Limb (tissue), 2 donors: Measurements from ENCODE around the gene PFAS.

Source experiments
- DNase-seq, 2 donors: peaks; one replicate each; pipeline ENCODE4 v3.0.0-alpha.2; 2016; ENCODE audit errors: extremely low spot score in 2 of 2

The PFAS gene

DNA sequence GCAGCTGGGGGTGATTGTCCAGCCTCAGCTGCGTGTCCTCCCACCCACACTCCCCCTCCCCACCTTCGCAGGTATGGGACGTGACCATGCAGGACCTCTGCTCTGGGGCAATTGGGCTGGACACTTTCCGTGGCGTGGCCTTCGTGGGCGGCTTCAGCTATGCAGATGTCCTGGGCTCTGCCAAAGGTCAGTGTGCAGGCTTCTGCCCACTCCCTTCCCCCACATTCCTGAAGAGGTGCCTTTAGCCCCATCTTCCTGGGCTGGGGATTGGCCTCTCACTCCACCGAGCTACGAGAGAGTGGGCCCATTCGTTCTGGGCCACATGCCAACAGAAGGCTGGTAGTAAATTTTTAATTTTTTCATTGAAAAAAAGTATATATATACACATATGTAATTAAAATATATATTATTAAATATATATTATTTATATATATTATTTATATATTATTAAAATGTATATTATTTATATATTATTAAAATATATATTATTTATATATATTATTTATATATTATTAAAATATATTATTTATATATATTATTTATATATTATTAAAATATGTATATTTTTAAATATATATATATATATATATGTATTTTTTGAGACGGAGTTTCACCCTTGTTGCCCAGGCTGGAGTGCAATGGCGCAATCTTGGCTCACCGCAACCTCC lies 18.5 kb downstream of the PFAS start:
- DNase-seq, result no peak

DNA sequence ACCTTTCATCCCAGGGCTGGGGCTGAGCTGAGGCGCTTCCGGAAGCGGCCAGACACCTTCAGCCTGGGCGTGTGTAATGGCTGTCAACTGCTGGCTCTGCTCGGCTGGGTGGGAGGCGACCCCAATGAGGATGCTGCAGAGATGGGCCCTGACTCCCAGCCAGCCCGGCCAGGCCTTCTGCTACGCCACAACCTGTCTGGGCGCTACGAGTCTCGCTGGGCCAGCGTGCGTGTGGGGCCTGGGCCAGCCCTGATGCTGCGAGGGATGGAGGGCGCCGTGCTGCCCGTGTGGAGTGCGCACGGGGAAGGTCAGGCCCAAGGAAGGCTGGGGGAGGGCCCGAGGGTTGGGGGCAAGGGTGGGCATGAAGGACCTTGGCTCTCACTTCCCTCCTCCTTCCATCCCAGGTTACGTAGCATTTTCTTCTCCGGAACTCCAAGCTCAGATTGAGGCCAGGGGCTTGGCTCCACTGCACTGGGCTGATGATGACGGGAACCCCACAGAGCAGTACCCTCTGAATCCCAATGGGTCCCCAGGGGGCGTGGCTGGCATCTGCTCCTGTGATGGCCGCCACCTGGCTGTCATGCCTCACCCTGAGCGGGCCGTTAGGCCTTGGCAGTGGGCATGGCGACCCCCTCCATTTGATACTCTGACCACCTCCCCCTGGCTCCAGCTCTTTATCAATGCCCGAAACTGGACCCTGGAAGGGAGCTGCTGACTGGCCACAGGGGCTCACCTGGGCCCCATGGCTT lies 19.6 kb downstream of the PFAS start:
- no peak for DNase-seq

DNA sequence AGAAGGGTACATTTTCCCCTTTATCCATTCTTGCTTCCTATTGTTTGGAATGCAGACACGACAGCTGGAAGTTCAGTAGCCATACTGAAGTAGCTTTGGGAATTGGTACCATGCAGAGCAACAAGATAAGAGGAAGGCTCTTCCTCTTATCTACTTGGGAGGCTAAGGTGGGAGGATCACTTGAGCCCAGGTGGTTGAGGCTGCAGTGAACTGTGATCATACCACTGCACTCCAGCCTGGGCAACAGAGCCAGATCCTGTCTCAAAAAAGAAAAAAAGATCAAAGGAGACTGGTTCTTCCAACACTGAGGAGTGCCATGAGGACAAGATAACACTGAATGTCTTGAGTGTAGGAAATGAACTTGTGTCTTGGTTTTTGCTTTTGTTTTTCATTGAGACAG lies 23.3 kb downstream of the PFAS start:
- DNase-seq, result no peak

DNA sequence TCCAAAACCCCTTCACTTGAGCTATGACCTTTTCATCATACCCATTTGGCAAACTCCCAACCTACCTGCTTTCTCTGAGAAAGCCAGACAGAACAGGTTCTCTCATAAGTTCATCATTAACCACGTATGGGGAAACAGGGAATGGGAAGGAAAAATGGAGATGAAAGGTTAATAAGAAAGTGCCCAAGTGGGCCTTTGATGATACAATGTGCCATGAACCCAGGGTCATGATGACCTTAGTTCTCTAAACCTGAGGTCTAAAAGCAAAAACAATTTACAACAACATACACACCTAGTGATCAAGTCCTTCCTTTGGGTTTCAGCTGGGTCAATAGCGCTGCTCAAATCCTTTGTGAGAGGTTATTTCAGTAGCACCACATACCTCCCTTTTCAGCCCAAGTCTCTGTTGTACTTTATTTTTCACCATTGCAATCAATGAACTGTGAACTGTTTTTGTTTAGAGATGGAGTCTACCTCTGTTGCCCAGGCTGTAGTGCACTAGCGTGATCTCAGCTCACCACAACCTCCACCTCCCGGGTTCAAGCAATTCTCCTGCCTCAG lies 24.9 kb downstream of the PFAS start:
- DNase-seq, result no peak

DNA sequence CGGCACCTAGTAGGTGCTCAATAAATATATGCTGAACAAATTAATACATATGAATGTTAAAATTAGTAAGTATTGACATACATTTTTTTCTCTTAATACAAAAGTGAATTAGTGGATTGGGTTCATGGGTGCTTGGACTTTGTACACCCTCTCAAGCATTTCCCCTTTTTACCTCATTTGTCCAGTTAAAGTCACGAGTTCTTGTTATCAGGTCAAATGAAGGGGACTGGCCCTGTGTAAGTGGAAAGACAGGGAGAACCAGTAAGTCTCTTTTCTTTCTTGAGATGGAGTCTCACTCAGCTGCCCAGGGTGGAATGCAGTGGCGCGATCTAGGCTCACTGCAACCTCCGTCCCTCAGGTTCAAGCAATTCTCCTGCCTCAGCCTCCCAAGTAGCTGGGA lies 25.7 kb downstream of the PFAS start:
- DNase-seq, result no peak

DNA sequence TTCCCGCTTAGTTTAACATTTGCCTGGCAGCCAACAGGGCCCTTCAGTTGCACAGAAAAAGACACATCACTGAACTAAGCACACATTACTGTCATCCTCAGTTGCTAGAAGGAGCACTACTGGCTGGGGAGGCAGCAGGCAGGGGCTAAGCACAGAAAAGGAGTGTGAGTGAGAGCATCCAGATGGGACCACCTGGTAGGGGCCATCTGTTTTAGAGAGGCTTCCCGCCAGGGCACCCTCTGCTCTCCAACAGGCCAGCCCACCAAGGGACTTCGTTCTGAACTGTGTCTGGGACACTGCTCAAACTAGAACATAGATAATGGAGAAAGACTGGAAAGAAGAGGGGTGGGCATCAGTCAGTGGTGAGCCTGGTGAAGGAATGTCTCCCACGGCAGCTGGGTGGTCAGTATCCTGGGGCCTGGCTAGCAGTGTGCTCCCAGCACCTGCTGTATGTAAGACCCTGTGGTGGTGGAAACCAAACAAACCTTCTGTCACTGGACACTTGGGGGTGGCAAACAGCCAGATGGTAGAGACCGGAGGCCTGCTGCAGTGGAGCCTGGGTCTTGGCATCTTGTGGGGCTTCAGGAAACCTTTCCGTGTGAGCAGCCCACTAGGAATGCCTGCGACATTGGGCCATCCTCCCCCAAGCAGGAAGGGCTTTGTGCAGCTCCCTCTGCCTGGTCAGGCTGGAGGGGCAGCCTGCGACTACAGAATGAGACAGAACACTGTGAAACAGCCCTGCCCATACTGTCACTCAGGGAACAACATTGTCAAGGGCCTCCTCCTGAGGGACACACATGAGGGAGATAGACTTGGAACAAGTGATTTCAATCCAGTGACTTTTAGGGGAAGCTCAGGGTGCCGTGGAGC lies 26.6 kb downstream of the PFAS start:
- DNase-seq, result peak in 1 of 2 donors; percentile 3

DNA sequence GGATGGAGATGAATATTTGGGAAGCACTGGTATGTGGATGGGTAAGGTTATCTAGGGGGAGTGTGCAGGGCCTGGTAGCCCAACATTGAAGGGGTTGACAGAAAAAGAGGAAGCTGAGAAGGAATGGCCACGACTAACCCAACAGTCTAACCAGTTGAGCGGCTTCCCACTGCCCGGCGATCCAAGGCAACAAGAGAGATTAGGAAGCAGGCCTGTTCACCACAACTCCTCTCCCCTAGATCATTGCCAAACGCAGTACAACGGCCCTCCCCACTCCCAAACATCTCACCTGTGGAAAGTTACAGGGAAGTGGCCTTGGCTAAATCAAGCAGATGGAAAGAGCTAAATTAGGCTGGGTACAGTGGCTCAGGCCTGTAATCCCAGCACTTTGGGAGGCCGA lies 28.2 kb downstream of the PFAS start:
- no peak for DNase-seq

DNA sequence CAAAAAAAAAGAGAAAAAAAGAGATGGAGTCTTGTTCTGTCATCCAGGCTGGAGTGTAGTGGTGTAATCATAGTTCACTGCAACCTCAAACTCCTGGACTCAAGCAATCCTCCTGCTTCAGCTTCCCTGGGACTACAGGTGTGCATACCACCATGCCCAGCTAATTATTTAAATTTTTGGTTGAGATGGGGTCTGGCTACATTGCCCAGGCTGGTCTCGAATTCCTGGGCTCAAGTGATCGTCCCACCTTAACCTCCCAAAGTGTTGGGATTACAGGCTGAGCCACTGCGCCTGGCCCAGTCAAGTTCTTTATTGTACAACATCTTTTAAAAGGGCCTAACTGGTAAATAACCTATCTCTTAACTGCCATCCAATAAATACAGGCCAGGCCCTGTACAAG lies 33.3 kb downstream of the PFAS start:
- DNase-seq, result no peak

DNA sequence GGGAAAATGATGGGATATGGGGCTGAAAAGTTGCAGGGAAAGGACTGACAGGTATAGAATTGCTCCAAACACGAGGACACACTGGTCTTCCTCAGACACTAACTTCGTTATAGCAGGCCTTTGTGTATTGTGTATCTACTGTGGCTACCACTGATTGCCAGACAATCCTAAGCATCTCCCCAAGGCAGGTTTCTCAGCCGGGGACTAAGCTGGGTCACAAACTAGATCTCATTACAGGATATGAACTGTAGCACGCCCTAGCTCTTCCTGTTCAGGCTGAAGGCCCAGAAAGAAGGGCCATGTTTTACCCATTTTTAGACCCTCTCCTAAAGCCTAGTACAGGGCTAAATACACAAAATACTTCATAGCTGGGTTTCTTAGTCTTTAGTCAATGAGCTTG lies 34.3 kb downstream of the PFAS start:
- no peak for DNase-seq

DNA sequence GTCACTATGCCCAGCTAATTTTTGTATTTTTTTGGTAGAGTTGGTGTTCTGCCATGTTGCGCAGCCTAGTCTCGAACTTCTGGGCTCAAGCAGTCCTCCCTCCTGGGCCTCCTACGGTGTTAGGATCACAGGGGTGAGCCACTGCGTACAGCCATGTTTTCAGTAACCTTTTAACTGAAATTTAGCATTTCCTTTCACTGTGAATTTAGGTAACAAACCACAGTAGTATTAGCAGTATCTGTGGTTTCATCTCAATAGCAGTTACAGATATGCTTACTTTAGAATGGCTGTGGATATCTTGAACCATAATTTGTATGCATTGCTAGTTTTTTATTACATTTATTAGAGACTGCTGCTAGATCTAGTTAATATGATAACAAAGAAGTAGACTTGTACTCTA lies 35.0 kb downstream of the PFAS start:
- DNase-seq, result no peak

DNA sequence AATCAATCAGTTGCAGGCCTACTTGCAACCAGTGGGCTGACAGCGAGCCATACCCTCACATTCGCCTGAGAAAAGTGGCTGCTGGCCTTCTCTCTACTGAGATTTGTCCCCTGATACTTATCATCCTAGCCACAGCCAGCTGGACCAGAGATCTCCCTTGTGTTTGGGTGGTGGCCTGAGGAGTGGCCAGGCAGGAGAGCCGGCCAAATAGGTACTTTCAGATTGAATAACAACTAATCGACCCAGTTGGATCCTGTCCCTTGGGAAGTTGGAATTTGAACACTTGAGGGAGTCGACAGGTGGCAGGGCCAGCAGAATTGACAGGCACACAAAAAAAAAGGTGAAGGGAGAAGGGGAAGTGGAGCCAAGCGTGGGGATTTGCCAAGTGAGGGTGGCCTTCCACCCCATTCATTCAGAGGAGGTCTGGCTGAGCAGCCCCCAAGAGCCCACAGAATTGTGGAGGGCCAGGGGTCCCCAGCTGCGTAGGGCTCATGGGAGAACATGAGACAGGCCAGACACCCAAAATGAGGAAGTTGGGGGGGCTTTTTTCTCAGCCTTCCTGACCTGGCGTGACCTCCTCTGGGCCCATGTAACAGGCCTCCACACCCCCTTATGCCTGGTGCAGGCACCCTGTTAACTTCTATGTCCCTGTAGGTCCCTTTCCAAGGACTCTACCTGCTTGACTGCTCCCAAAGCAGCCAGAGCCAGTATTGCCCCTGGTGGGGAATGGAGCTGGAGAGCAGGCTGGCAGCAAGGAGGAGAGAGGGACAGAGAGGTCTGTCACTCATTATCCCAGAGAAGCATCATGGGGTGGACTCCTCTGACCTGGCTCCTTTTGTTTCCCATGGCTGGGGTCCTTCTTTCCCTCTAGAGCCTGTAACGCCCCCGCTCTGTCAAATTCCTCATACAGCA lies 36.4 kb downstream of the PFAS start:
- no peak for DNase-seq

DNA sequence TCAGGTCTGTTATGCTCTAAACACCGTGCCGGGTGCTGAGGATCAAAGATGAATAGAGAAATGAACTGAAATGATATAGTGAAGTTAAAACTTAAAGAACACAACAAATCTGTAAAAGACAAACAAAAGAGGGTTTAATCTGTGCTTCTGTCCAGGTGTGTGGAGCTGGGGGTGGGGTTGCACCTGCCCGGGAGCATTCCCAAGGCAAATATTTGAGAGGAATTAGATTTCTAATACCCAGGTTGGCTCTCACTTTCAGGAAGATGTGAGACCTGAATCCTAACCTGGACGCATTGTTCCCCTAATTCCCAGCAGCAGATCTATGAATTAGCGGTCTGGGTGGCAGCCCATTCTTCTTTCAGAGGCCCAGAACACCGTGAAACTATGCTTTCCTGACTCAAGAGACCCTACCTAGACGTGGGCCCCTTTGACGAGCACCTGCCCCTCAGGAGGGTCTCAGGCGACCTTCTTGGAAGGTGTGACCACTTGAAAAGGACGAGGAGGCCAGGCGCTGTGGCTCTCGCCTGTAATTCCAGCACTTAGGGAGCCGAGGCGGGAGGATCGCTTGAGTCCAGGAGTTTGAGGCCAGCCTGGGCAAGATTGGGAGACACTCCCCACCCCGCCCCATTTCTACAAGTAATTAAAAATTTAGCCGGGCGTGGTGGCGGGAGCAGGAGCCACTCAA lies 38.7 kb downstream of the PFAS start:
- DNase-seq, result no peak

DNA sequence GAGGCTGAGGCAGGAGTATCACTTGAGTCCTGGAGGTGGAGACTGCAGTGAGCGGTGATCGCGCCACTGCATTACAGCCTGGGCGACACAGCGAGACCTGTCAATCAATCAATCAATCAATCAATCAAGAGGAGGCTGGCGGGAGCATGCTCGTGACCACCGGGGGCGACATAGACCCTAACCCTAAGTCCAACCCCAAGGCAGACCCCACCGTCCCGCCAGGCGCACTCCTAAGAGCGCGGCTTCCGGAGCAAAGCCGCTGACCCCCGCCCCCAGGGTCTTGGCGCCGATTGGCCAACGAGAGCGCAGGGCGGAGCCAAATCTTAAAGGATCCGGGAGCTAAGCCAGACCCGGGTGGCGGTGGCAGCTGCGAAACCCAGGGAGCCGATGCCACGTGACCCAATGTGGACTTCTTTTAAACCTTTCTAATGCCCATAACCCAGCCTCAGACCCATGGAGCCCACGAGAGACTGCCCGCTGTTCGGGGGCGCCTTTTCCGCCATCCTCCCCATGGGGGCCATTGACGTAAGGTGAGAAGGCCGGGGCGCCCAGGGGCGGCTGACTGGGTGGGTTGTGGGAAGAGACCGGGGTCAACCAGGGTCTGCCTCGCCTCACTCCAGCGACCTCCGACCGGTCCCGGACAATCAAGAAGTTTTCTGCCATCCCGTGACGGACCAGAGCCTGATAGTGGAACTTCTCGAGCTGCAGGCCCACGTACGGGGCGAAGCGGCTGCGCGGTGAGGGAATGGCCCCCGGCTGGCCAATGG lies 39.4 kb downstream of the PFAS start, which contains the start of gene RANGRF:
TSS of gene RANGRF (plus strand) at position 335 of the 767 bp plus-strand sequence. CDS start at position 454, 119 bp downstream.
- peak; percentile 90 for DNase-seq

DNA sequence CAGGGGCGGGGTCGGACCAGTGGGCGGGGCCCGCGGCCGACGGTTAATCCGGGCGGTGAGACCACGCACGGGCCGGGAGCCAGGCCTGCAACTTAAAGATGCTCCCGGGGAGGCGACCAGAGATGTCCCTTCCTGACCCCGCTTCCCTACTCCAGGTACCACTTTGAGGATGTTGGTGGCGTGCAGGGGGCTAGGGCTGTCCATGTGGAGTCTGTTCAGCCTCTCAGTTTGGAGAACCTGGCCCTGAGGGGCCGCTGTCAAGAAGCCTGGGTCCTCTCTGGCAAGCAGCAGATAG lies 40.0 kb downstream of the PFAS start:
- DNase-seq, result peak in 1 of 2 donors; percentile 58

DNA sequence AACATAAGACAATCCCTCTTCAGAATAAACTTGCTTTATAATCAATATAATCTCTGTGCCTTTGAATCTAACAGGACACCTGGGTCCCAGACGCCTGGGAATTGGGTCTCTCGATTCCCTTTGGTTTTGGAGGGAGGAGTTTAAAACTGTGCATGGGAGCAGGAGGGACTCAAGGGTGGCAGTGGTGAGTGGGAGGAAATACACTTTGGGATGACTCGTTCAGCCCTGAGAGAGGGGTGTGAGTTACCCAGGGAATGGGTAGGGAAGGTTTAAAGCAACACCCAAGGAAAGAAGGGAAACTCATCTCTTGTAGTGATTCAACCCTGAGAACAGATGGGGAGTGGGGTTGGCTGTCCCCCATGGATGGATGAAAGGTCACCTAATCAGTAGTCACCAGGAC lies 41.0 kb downstream of the PFAS start:
- DNase-seq, result no peak

DNA sequence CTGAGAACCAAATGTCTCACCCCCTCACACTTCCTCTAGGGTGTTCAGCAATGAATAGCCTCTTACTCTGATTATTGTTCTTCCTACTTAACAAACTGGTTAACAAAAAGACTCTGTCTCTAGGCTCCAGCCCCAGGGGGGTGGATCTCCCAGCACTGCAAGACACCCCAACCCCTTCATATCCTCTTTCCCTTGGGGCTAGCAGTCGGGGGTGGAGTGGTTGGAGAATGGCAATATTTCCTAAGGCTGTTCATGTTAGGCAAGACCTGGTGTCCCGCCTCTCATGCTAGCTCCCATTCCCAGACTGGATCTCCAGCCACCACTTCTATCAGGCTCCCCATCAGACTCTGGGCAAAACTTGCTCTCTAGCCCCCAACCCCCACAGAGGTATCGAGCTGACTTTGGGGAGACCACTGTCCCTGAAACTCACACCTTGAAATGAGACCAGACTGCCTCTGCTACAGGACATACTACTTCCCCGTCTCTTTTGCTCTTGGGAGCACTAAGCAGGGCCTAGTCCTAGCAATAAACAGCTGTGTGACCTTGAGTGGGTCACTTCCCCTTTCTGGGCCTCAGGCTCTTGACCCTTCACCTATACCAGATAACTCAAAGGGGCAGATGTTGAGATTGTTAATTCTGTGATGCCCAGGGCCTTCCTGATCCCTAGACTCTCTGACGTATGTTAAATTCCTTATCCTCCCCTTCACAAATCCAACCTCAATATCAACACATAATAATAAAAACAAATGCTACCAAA lies 43.7 kb downstream of the PFAS start:
- no peak for DNase-seq

DNA sequence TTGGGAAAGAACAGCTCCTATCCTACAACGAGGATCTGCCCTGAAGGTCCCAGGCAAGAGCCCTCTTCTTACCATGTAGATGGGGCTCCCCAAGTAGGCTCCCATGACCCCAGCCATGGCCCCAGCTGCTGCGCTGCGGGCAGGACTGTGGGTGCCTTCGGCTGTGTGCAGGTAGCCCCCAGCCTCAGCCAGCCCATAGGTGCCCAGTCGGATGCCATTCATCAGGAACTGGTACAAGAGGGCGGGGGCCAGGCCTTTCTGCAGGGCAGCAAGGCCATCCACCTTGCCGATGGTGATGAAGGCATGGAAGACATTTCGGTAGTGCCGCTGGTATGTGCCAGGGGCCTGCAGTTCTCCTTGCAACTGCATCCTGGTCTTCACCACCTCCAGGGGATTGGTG lies 45.3 kb downstream of the PFAS start:
- no peak for DNase-seq

DNA sequence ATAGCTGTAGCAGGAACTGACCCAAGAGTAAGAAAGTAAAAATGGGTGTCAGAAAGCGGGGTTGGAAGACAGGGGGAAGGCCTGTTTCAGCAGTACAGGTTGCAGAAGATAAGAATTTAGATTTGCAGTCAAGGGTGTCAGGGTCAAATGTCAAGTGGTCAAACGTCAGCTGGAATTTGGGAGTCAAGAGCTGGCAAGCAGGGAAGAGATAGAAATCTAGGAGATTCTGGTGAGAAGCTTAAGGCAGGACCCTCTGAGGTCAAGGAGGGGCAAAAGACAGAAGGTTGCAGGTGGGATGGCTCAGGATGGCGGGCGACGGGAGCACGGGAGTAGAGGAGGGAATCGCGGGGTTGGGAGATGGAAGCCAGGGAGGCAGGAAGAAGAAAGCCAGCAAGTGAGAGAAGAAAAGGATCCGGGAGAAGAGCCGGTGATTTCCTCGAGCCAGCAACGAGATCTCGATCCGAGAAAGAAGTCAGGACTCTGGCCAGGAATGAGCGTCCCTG lies 45.8 kb downstream of the PFAS start:
- no peak for DNase-seq

DNA sequence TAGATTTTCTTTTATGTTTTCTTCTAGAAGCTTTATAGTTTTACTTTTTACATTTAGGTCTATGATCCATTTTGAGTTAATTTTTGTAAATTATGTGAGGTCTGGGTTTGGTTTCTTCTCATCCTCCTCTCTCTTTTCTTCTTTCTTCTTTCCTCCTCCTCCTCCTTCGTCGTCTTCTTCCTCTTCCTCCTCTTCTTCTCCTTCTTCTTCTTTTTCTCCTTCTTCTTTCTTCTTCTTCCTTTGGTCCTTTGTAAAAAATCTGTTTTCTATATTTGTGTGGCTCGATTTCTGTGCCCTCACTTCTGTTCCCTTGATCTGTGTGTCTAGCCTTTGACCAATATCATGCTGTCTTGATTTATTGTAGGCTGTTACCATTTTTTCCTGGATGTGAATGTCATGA lies 51.1 kb downstream of the PFAS start:
- DNase-seq, result no peak
